Inferior parietal cortex (tissue), 1 donor: ENCODE measurements around the gene EPC1.
A peak's percentile ranks its signal among the peaks of the same experiment; 100 is the strongest.
"Not testable (repeated sequence)": the region's sequence is repeated elsewhere in the genome, so short reads cannot be mapped to it uniquely, and the experiment has no call there.

Experiments
- DNase-seq: peaks from one replicate; pipeline ENCODE4 v3.0.0-alpha.2; 2016; ENCODE audit errors: extremely low spot score

EPC1 gene

GRCh38 chr10:32371101-32371500 lies 24.1 kb upstream of the EPC1 start:
- DNase-seq: no peak

- peak; percentile 88 for DNase-seq
Measured at GRCh38 chr10:32367793-32368453, 21.0 kb upstream of the EPC1 start.

GRCh38 chr10:32366588-32366987 lies 19.6 kb upstream of the EPC1 start:
- no peak for DNase-seq

GRCh38 chr10:32366111-32366510 lies 19.2 kb upstream of the EPC1 start:
- DNase-seq: no peak

- DNase-seq: not testable (repeated sequence)
Measured at GRCh38 chr10:32365404-32365803, 18.4 kb upstream of the EPC1 start.

- DNase-seq: no peak
Measured at GRCh38 chr10:32362571-32362970, 15.6 kb upstream of the EPC1 start.

- DNase-seq: no peak
Measured at GRCh38 chr10:32360884-32361283, 13.9 kb upstream of the EPC1 start.

- DNase-seq: no peak
Measured at GRCh38 chr10:32360241-32360640, 13.3 kb upstream of the EPC1 start.

- no peak for DNase-seq
Measured at GRCh38 chr10:32357056-32357735, 10.2 kb upstream of the EPC1 start.

GRCh38 chr10:32354690-32355089 lies 7.7 kb upstream of the EPC1 start:
- not testable (repeated sequence) for DNase-seq

GRCh38 chr10:32350811-32351350 lies 3.9 kb upstream of the EPC1 start:
- DNase-seq: no peak

- no peak for DNase-seq
Measured at GRCh38 chr10:32349968-32350738, 3.2 kb upstream of the EPC1 start.

- DNase-seq: no peak
Measured at GRCh38 chr10:32349199-32349585, 2.2 kb upstream of the EPC1 start.

- DNase-seq: no peak
Measured at GRCh38 chr10:32348297-32349198, 1.6 kb upstream of the EPC1 start.

- DNase-seq: no peak
Measured at GRCh38 chr10:32347363-32348022, 535 bp upstream of the EPC1 start.

GRCh38 chr10:32346134-32346550 lies 816 bp downstream of the EPC1 start:
- peak; percentile 93 for DNase-seq

GRCh38 chr10:32341596-32341995 lies 5.4 kb downstream of the EPC1 start:
- DNase-seq: no peak

- DNase-seq: no peak
Measured at GRCh38 chr10:32340596-32341180, 6.3 kb downstream of the EPC1 start.

GRCh38 chr10:32338262-32338661 lies 8.7 kb downstream of the EPC1 start:
- no peak for DNase-seq

GRCh38 chr10:32337350-32337749 lies 9.6 kb downstream of the EPC1 start:
- no peak for DNase-seq

- no peak for DNase-seq
Measured at GRCh38 chr10:32333849-32334248, 13.1 kb downstream of the EPC1 start.
